SK-N-SH treated with all-trans-retinoic acid at 6 μM for 48 hours (cell line): ENCODE measurements around the gene DOHH.

Experiments
- ARNTL ChIP-seq: fragments of 450-650 bp; formaldehyde crosslinking; IDR thresholded peaks from 2 replicates; pipeline ENCODE4 v1.5.0; 2020; ENCODE audit warnings: low read depth, mild to moderate bottlenecking, moderate library complexity, borderline replicate concordance
- BACH2 ChIP-seq: fragments of 250-450 bp; sonication (Bioruptor Pico); IDR thresholded peaks from 2 replicates; pipeline ENCODE4 v1.9.0; 2021; ENCODE audit warnings: mild to moderate bottlenecking, borderline replicate concordance
- ESRRG ChIP-seq: fragments of 250-450 bp; sonication (Bioruptor Pico); IDR thresholded peaks from 2 replicates; pipeline ENCODE4 v1.6.1; 2021; ENCODE audit warnings: mild to moderate bottlenecking
- ISL1 ChIP-seq: fragments of 250-450 bp; sonication (Bioruptor Pico); IDR thresholded peaks from 2 replicates; pipeline ENCODE4 v2.1.2; 2022; ENCODE audit warnings: mild to moderate bottlenecking, moderate library complexity
- OSR1 ChIP-seq: fragments of 250-450 bp; sonication (Bioruptor Pico); IDR thresholded peaks from 2 replicates; pipeline ENCODE4 v1.8.0; 2022; ENCODE audit warnings: moderate library complexity, mild to moderate bottlenecking, inconsistent platforms
- PPARA ChIP-seq: fragments of 250-450 bp; sonication (Bioruptor Pico); IDR thresholded peaks from 2 replicates; pipeline ENCODE4 v1.5.0; 2020; ENCODE audit warnings: mild to moderate bottlenecking, borderline replicate concordance
- ZFP30 ChIP-seq: fragments of 450-650 bp; formaldehyde crosslinking; IDR thresholded peaks from 2 replicates; pipeline ENCODE4 v1.5.0; 2022; ENCODE audit warnings: mild to moderate bottlenecking, moderate library complexity
- ZNF8 ChIP-seq: fragments of 450-650 bp; formaldehyde crosslinking; IDR thresholded peaks from 2 replicates; pipeline ENCODE4 v1.5.0; 2020; ENCODE audit warnings: mild to moderate bottlenecking, moderate library complexity
- TF ChIP-seq, protein P1 (sequence below): fragments of 250-450 bp; sonication (Bioruptor Pico); IDR thresholded peaks from 2 replicates; pipeline ENCODE4 v1.5.1; 2020; ENCODE audit warnings: low read depth, mild to moderate bottlenecking, moderate library complexity
- TF ChIP-seq, protein P2 (sequence below): fragments of 250-450 bp; sonication (Bioruptor Pico); IDR thresholded peaks from 2 replicates; pipeline ENCODE4 v1.8.0; 2020; ENCODE audit warnings: mild to moderate bottlenecking, moderate library complexity, borderline replicate concordance
- TF ChIP-seq, protein P3 (sequence below): fragments of 250-450 bp; sonication (Bioruptor Pico); IDR thresholded peaks from 2 replicates; pipeline ENCODE4 v1.8.0; 2021; ENCODE audit warnings: low read depth, mild to moderate bottlenecking, moderate library complexity, borderline replicate concordance

- TF ChIP-seq PPARA (CRISPR knock-in tag) (no peak), ZFP30 (CRISPR knock-in tag) (no peak), ISL1 (CRISPR knock-in tag) (no peak), ESRRG (CRISPR knock-in tag) (no peak), ZNF8 (CRISPR knock-in tag) (no peak), ARNTL (CRISPR knock-in tag) (no peak), OSR1 (CRISPR knock-in tag) (no peak), BACH2 (no peak)
- TF ChIP-seq, protein P1, sequence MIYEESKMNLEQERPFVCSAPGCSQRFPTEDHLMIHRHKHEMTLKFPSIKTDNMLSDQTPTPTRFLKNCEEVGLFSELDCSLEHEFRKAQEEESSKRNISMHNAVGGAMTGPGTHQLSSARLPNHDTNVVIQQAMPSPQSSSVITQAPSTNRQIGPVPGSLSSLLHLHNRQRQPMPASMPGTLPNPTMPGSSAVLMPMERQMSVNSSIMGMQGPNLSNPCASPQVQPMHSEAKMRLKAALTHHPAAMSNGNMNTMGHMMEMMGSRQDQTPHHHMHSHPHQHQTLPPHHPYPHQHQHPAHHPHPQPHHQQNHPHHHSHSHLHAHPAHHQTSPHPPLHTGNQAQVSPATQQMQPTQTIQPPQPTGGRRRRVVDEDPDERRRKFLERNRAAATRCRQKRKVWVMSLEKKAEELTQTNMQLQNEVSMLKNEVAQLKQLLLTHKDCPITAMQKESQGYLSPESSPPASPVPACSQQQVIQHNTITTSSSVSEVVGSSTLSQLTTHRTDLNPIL (CRISPR knock-in tag) = no peak
- TF ChIP-seq, protein P2, sequence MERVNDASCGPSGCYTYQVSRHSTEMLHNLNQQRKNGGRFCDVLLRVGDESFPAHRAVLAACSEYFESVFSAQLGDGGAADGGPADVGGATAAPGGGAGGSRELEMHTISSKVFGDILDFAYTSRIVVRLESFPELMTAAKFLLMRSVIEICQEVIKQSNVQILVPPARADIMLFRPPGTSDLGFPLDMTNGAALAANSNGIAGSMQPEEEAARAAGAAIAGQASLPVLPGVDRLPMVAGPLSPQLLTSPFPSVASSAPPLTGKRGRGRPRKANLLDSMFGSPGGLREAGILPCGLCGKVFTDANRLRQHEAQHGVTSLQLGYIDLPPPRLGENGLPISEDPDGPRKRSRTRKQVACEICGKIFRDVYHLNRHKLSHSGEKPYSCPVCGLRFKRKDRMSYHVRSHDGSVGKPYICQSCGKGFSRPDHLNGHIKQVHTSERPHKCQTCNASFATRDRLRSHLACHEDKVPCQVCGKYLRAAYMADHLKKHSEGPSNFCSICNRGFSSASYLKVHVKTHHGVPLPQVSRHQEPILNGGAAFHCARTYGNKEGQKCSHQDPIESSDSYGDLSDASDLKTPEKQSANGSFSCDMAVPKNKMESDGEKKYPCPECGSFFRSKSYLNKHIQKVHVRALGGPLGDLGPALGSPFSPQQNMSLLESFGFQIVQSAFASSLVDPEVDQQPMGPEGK (CRISPR knock-in tag) = no peak
- TF ChIP-seq, protein P3, sequence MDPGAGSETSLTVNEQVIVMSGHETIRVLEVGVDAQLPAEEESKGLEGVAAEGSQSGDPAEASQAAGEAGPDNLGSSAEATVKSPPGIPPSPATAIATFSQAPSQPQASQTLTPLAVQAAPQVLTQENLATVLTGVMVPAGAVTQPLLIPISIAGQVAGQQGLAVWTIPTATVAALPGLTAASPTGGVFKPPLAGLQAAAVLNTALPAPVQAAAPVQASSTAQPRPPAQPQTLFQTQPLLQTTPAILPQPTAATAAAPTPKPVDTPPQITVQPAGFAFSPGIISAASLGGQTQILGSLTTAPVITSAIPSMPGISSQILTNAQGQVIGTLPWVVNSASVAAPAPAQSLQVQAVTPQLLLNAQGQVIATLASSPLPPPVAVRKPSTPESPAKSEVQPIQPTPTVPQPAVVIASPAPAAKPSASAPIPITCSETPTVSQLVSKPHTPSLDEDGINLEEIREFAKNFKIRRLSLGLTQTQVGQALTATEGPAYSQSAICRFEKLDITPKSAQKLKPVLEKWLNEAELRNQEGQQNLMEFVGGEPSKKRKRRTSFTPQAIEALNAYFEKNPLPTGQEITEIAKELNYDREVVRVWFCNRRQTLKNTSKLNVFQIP = no peak
Measured at GRCh38 chr19:3504735-3505134, 4.3 kb upstream of the DOHH start.
